GM12878 (cell line): ENCODE data around the gene BCL2. TPM values are rescaled to one million over a fixed set of nuclear protein-coding genes. Genes with fewer than 3 reads are reported as not detected.
A peak's percentile ranks its signal among the peaks of the same experiment; 100 is the strongest.

ENCODE experiments used
- CHD4 ChIP-seq: fragments of 200-600 bp; sonication (generic); IDR thresholded peaks from 2 replicates; pipeline ENCODE4 v1.6.1; 2016; ENCODE audit warnings: mild to moderate bottlenecking
- CUX1 ChIP-seq: IDR thresholded peaks from 2 replicates; pipeline ENCODE4 v1.6.1; 2012; ENCODE audit warnings: improper control_type of control experiment, low read depth, low read length; ENCODE audit not compliant: insufficient replicate concordance
- E2F4 ChIP-seq: IDR thresholded peaks from 2 replicates; pipeline ENCODE4 v1.6.1; 2012; ENCODE audit warnings: low read depth, low read length, improper control_type of control experiment
- MAX ChIP-seq: IDR thresholded peaks from 2 replicates; pipeline ENCODE4 v1.6.1; 2012; ENCODE audit warnings: low read depth, low read length, improper control_type of control experiment
- MTA2 ChIP-seq: fragments of 450-650 bp; IDR thresholded peaks from 2 replicates; pipeline ENCODE4 v1.6.1; 2016; ENCODE audit warnings: low read depth, mild to moderate bottlenecking, moderate library complexity
- MYB ChIP-seq: fragments of 150-350 bp; IDR thresholded peaks from 2 replicates; pipeline ENCODE4 v1.6.1; 2014; ENCODE audit warnings: mild to moderate bottlenecking, low read depth, low read length, borderline replicate concordance
- MYC ChIP-seq: IDR thresholded peaks from 2 replicates; pipeline ENCODE4 v1.6.1; 2011; ENCODE audit warnings: mild to moderate bottlenecking, low read length, moderate library complexity, inconsistent platforms; ENCODE audit not compliant: insufficient read depth, insufficient replicate concordance, insufficient read length, severe bottlenecking
- PBX3 ChIP-seq: IDR thresholded peaks from 2 replicates; pipeline ENCODE4 v1.6.1; 2011; ENCODE audit warnings: mild to moderate bottlenecking, low read depth, low read length, moderate library complexity; ENCODE audit not compliant: insufficient replicate concordance
- SIN3A ChIP-seq: IDR thresholded peaks from 2 replicates; pipeline ENCODE4 v1.6.1; 2012; ENCODE audit warnings: low read depth, low read length, improper control_type of control experiment
- USF1 ChIP-seq: IDR thresholded peaks from 2 replicates; pipeline ENCODE4 v1.6.1; 2011; ENCODE audit warnings: borderline replicate concordance, low read depth, mild to moderate bottlenecking, moderate library complexity, mixed read lengths, low read length; ENCODE audit not compliant: insufficient read depth; ENCODE audit errors: extremely low read length
- ZBTB40 ChIP-seq: fragments of 450-650 bp; IDR thresholded peaks from 2 replicates; pipeline ENCODE4 v1.6.1; 2016; ENCODE audit warnings: mild to moderate bottlenecking, moderate library complexity, borderline replicate concordance
- ZNF207 ChIP-seq: fragments of 450-650 bp; IDR thresholded peaks from 2 replicates; pipeline ENCODE4 v1.6.1; 2014; ENCODE audit warnings: antibody characterized with exemption, mild to moderate bottlenecking, borderline replicate concordance
- polyA plus RNA-seq, 11 experiments: library from polyadenylated mRNA; depleted of rRNA in 4 of 11; unstranded in 6 of 11; stranded (reverse) in 5 of 11; fragments of >200 nt; fragmentation: Nextera tagmentation in 4 of 11; fragmentation: Illumina TruSeq in 1 of 11; extraction: Ambion mirVana in 4 of 11; extraction: Trizol in 1 of 11; gene quantifications; 1 replicate in 1 of 11; 2 replicates in 10 of 11; pipeline versions ENCODE4 v1.2.1 to v1.2.3, GENCODE V29; 2011 to 2016; ENCODE audit warnings: inconsistent platforms in 2 of 11, missing spikeins in 2 of 11, low read depth in 1 of 11
- total RNA-seq, 4 experiments: library from RNA; depleted of rRNA in 3 of 4; stranded (reverse); fragments of >200 nt in 3 of 4; fragmentation: Illumina TruSeq in 1 of 4; extraction: Trizol in 1 of 4; gene quantifications; 2 replicates each; pipeline versions ENCODE4 v1.2.1 to v1.2.3, GENCODE V29; 2013 to 2021

Gene BCL2
- total and polyA plus RNA-seq, 10 of the 15 experiments (the other 5 are each of a cell fraction or from before 2014, with no cell fraction given), result 4.1 to 47.8 (median 19.3) TPM

- TF ChIP-seq PBX3, result no peak
- peak; percentile 19 for TF ChIP-seq CUX1
- no peak for TF ChIP-seq MTA2
- TF ChIP-seq MYB, result no peak
- TF ChIP-seq MAX, result 0 out of 2 replicates have a peak, but pooled peaks have one; percentile 4
- TF ChIP-seq MYC, result no peak
- no peak for TF ChIP-seq USF1
- TF ChIP-seq CHD4, result no peak
- TF ChIP-seq ZBTB40, result no peak
- no peak for TF ChIP-seq E2F4
- TF ChIP-seq ZNF207, result no peak
- TF ChIP-seq SIN3A, result 0 out of 2 replicates have a peak, but pooled peaks have one; percentile 58
Measured at GRCh38 chr18:63137999-63138435, 181.6 kb downstream of the BCL2 start (continued).
